Fibroblast of lung (primary cell): Measurements from ENCODE around the gene PCIF1. TPM values are rescaled to one million over a fixed set of nuclear protein-coding genes. Genes with fewer than 3 reads are reported as not detected.

ENCODE experiments used
- DNase-seq, 2 donors: peaks; one replicate each; pipeline versions ENCODE4 v3.0.0 to v3.0.0-alpha.2; 2010; ENCODE audit warnings: low read depth in 2 of 2
- H2AFZ ChIP-seq: 2 replicates; pipeline ENCODE4 v1.5.1; 2012; ENCODE audit warnings: low read length, control low read depth, inconsistent platforms
- H3K27ac ChIP-seq: 2 replicates; pipeline ENCODE4 v1.5.1; 2011; ENCODE audit warnings: low read length, control low read depth; ENCODE audit not compliant: insufficient read depth
- H3K27me3 ChIP-seq: 2 replicates; pipeline ENCODE4 v1.5.1; 2011; ENCODE audit warnings: mild to moderate bottlenecking, low read length; ENCODE audit not compliant: control insufficient read depth, insufficient read depth
- H3K36me3 ChIP-seq: 2 replicates; pipeline ENCODE4 v1.5.1; 2011; ENCODE audit warnings: low read length; ENCODE audit not compliant: control insufficient read depth, insufficient read depth
- H3K4me1 ChIP-seq: 2 replicates; pipeline ENCODE4 v1.5.1; 2011; ENCODE audit warnings: low read length; ENCODE audit not compliant: control insufficient read depth, insufficient read depth; ENCODE audit errors: extremely low read depth
- H3K4me2 ChIP-seq: 2 replicates; pipeline ENCODE4 v1.5.1; 2011; ENCODE audit warnings: low read length, control low read depth; ENCODE audit not compliant: insufficient read depth; ENCODE audit errors: extremely low read depth
- H3K4me3 ChIP-seq, 4 experiments: fragments of 200-600 bp in 1 of 4; sonication (generic) in 1 of 4; replicated peaks in 1 of 4; 2 replicates each; pipeline ENCODE4 v1.5.1; 2011 to 2016; ENCODE audit warnings: low read length in 4 of 4, low read depth in 3 of 4, mild to moderate bottlenecking in 3 of 4, control low read depth in 2 of 4, inconsistent platforms in 1 of 4, mixed read lengths in 1 of 4; ENCODE audit not compliant: insufficient read depth in 1 of 4; ENCODE audit errors: control extremely low read depth in 1 of 4
- H3K79me2 ChIP-seq: 2 replicates; pipeline ENCODE4 v1.5.1; 2012; ENCODE audit warnings: mild to moderate bottlenecking, low read length, inconsistent platforms; ENCODE audit not compliant: control insufficient read depth, insufficient read depth
- H3K9ac ChIP-seq: 2 replicates; pipeline ENCODE4 v1.5.1; 2011; ENCODE audit warnings: mild to moderate bottlenecking, low read length, control low read depth; ENCODE audit not compliant: insufficient read depth
- H3K9me3 ChIP-seq: 2 replicates; pipeline ENCODE4 v1.5.1; 2012; ENCODE audit warnings: low read depth, low read length; ENCODE audit not compliant: control insufficient read depth, insufficient read depth
- H4K20me1 ChIP-seq: 2 replicates; pipeline ENCODE4 v1.5.1; 2011; ENCODE audit warnings: low read length; ENCODE audit not compliant: control insufficient read depth, insufficient read depth; ENCODE audit errors: extremely low read depth
- EZH2 ChIP-seq: IDR thresholded peaks from 2 replicates; pipeline ENCODE4 v1.5.1; 2012; ENCODE audit warnings: low read length, control low read depth, mild to moderate bottlenecking; ENCODE audit errors: missing control alignments
- polyA plus RNA-seq, 2 donors: library from polyadenylated mRNA; depleted of rRNA in 1 of 2; stranded (reverse) in 1 of 2; unstranded in 1 of 2; fragments of >200 nt; gene quantifications; 2 replicates each; pipeline ENCODE4 v1.2.1, GENCODE V29; 2011 to 2012; ENCODE audit warnings: missing spikeins in 1 of 2
- total RNA-seq: library from RNA; depleted of rRNA; stranded (reverse); fragments of >200 nt; gene quantifications from 2 replicates; pipeline ENCODE4 v1.2.1, GENCODE V29; 2014
- TF ChIP-seq, protein P1 (sequence below), 2 donors: IDR thresholded peaks in 1 of 2; conservative IDR thresholded peaks in 1 of 2; 1 replicate in 1 of 2; 2 replicates in 1 of 2; pipeline ENCODE4 v1.5.1; 2011 to 2012; ENCODE audit warnings: low read length in 2 of 2, control low read depth in 1 of 2, inconsistent platforms in 1 of 2, low read depth in 1 of 2, mild to moderate bottlenecking in 1 of 2

Gene PCIF1
- total and polyA plus RNA-seq, 2 donors (not counting 1 experiment from before 2014, with no cell fraction given), result 9.9 to 16.0 TPM

- no peak overlapping the region for H3K9ac ChIP-seq
- H3K4me1 ChIP-seq, result peaks cover 7% of the 10 kb centered on the region
- H3K4me3 ChIP-seq, result no peak overlapping the region
- H3K27ac ChIP-seq, result no peak overlapping the region
- H2AFZ ChIP-seq, result no peak overlapping the region
- H3K36me3 ChIP-seq, result peaks cover 33% of the 10 kb centered on the region
- TF ChIP-seq, protein P1, sequence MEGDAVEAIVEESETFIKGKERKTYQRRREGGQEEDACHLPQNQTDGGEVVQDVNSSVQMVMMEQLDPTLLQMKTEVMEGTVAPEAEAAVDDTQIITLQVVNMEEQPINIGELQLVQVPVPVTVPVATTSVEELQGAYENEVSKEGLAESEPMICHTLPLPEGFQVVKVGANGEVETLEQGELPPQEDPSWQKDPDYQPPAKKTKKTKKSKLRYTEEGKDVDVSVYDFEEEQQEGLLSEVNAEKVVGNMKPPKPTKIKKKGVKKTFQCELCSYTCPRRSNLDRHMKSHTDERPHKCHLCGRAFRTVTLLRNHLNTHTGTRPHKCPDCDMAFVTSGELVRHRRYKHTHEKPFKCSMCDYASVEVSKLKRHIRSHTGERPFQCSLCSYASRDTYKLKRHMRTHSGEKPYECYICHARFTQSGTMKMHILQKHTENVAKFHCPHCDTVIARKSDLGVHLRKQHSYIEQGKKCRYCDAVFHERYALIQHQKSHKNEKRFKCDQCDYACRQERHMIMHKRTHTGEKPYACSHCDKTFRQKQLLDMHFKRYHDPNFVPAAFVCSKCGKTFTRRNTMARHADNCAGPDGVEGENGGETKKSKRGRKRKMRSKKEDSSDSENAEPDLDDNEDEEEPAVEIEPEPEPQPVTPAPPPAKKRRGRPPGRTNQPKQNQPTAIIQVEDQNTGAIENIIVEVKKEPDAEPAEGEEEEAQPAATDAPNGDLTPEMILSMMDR (conservative IDR thresholded peaks at IDR 0.05 in 1 of 2, IDR thresholded peaks at IDR 0.05 in 1 of 2; ENCODE audit: low read depth in 1 of 2, low read length in 2 of 2), result no peak
- no peak for TF ChIP-seq EZH2
- H3K9me3 ChIP-seq, result no peaks in the 10 kb centered on the region
- H4K20me1 ChIP-seq, result no peaks in the 10 kb centered on the region
- H3K27me3 ChIP-seq, result no peaks in the 10 kb centered on the region
- peaks cover 5% of the 10 kb centered on the region for H3K79me2 ChIP-seq
- no peak overlapping the region for H3K4me2 ChIP-seq
- DNase-seq, result no peak
These were observed 37.2 kb upstream of the PCIF1 start for GRCh38 chr20:45897289-45897688.

DNA sequence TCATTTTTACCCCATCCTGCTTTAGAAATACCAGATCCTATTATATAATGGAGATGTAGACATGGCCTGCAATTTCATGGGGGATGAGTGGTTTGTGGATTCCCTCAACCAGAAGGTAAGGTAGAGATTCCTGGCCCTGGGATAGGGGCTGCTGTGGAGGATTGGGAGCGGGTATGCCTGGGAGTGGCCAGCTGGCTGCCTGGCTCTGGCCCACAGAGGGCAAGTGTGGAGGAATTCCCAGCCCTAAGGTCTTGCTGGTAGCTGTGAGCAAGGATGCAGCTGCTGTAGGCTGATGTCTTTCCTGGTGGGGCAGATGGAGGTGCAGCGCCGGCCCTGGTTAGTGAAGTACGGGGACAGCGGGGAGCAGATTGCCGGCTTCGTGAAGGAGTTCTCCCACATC is 36.8 kb upstream of the PCIF1 start:
- Histone ChIP-seq H3K79me2 (peaks cover 2% of the 10 kb centered on the region), H2AFZ (no peak overlapping the region), H3K36me3 (peaks cover 30% of the 10 kb centered on the region), H3K4me2 (no peak overlapping the region), H4K20me1 (no peaks in the 10 kb centered on the region), H3K4me3 (no peak overlapping the region), H3K9ac (no peak overlapping the region), H3K9me3 (no peaks in the 10 kb centered on the region), H3K27ac (no peak overlapping the region), H3K27me3 (no peaks in the 10 kb centered on the region), H3K4me1 (peaks cover 4% of the 10 kb centered on the region)
- TF ChIP-seq, protein P1 (conservative IDR thresholded peaks at IDR 0.05 in 1 of 2, IDR thresholded peaks at IDR 0.05 in 1 of 2; ENCODE audit: low read depth in 1 of 2, low read length in 2 of 2), result no peak
- no peak for TF ChIP-seq EZH2
- no peak for DNase-seq

DNA sequence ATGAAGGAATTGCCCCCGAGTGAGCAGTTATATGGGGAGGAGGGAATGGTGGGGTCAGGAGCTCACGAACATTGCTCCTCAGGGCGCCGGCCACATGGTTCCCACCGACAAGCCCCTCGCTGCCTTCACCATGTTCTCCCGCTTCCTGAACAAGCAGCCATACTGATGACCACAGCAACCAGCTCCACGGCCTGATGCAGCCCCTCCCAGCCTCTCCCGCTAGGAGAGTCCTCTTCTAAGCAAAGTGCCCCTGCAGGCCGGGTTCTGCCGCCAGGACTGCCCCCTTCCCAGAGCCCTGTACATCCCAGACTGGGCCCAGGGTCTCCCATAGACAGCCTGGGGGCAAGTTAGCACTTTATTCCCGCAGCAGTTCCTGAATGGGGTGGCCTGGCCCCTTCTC is 36.2 kb upstream of the PCIF1 start:
- no peaks in the 10 kb centered on the region for H4K20me1 ChIP-seq
- H3K4me1 ChIP-seq, result no peaks in the 10 kb centered on the region
- H2AFZ ChIP-seq, result no peak overlapping the region
- no peak for TF ChIP-seq EZH2
- TF ChIP-seq, protein P1 (conservative IDR thresholded peaks at IDR 0.05 in 1 of 2, IDR thresholded peaks at IDR 0.05 in 1 of 2; ENCODE audit: low read depth in 1 of 2, low read length in 2 of 2), result no peak
- peaks cover 27% of the 10 kb centered on the region for H3K36me3 ChIP-seq
- no peak overlapping the region for H3K27ac ChIP-seq
- H3K9ac ChIP-seq, result no peak overlapping the region
- H3K9me3 ChIP-seq, result no peaks in the 10 kb centered on the region
- no peak for DNase-seq
- H3K79me2 ChIP-seq, result no peaks in the 10 kb centered on the region
- no peaks in the 10 kb centered on the region for H3K27me3 ChIP-seq
- H3K4me3 ChIP-seq, result no peak overlapping the region
- H3K4me2 ChIP-seq, result no peak overlapping the region
